HG02623 (cell line): Measurements from ENCODE around the gene DARS1.

Experiments used
- ATAC-seq: cut with Tn5 transposase; IDR thresholded peaks from one replicate; pipeline ENCODE4 v1.9.1; 2021; ENCODE audit warnings: moderate library complexity; ENCODE audit not compliant: unreplicated experiment

DARS1 gene

GRCh38 chr2:135985018-135985825 is at the start of gene DARS1:
Gene DARS1 (minus strand): TSS chr2:135985626. CDS start chr2:135985468, 158 bp downstream.
- ATAC-seq = peak; percentile 78

GRCh38 chr2:136034629-136035028 is 49.2 kb upstream of the DARS1 start:
- ATAC-seq = no peak

GRCh38 chr2:136032817-136033535 is 47.5 kb upstream of the DARS1 start:
- no peak for ATAC-seq

GRCh38 chr2:136032192-136032591 is 46.8 kb upstream of the DARS1 start:
- no peak for ATAC-seq

- ATAC-seq = no peak
Observed at GRCh38 chr2:136031711-136032110, 46.3 kb upstream of the DARS1 start.

- no peak for ATAC-seq
Observed at GRCh38 chr2:136030406-136030805, 45.0 kb upstream of the DARS1 start.

- peak; percentile 85 for ATAC-seq
Observed at GRCh38 chr2:136029149-136029548, 43.7 kb upstream of the DARS1 start.

GRCh38 chr2:136028001-136028400 is 42.6 kb upstream of the DARS1 start:
- no peak for ATAC-seq

GRCh38 chr2:136027112-136027511 is 41.7 kb upstream of the DARS1 start:
- ATAC-seq = no peak

- no peak for ATAC-seq
Observed at GRCh38 chr2:136025057-136025973, 39.9 kb upstream of the DARS1 start.

GRCh38 chr2:136024616-136025015 is 39.2 kb upstream of the DARS1 start:
- ATAC-seq = no peak

- no peak for ATAC-seq
Observed at GRCh38 chr2:136024185-136024584, 38.8 kb upstream of the DARS1 start.

- ATAC-seq = no peak
Observed at GRCh38 chr2:136023416-136023815, 38.0 kb upstream of the DARS1 start.

- no peak for ATAC-seq
Observed at GRCh38 chr2:136022396-136023146, 37.1 kb upstream of the DARS1 start.

GRCh38 chr2:136021976-136022375 is 36.5 kb upstream of the DARS1 start:
- ATAC-seq = no peak

- no peak for ATAC-seq
Observed at GRCh38 chr2:136021406-136021805, 36.0 kb upstream of the DARS1 start.

- ATAC-seq = no peak
Observed at GRCh38 chr2:136020831-136021230, 35.4 kb upstream of the DARS1 start.

- ATAC-seq = no peak
Observed at GRCh38 chr2:136019825-136020224, 34.4 kb upstream of the DARS1 start.

- peak; percentile 61 for ATAC-seq
Observed at GRCh38 chr2:136019306-136019705, 33.9 kb upstream of the DARS1 start.

GRCh38 chr2:136017786-136018185 is 32.4 kb upstream of the DARS1 start:
- no peak for ATAC-seq
